ENCODE results near the gene SUMO3.

Gene SUMO3

GRCh38 chr21:44812640-44813039, 5.2 kb downstream of the SUMO3 start:
- H3K79me2 ChIP-seq (ENCODE audit: insufficient read depth, low read length), result peaks cover 63% of the 10 kb centered on the region

GRCh38 chr21:44810779-44811178, 7.1 kb downstream of the SUMO3 start:
- TF ChIP-seq CTCF (IDR thresholded peaks at IDR 0.05; ENCODE audit: insufficient read depth, low read length, poor library complexity, severe bottlenecking) (no peak), EZH2phosphoT487 (conservative IDR thresholded peaks at IDR 0.05; ENCODE audit: low read length) (no peak)
- peaks cover 47% of the 10 kb centered on the region for H3K79me2 ChIP-seq (ENCODE audit: insufficient read depth, low read length)
- H3K9ac ChIP-seq (ENCODE audit: low read length), result no peak overlapping the region
- H3K36me3 ChIP-seq (ENCODE audit: low read length), result no peaks in the 10 kb centered on the region
- H3K9me3 ChIP-seq (ENCODE audit: insufficient read depth, low read length), result no peaks in the 10 kb centered on the region
- no peak overlapping the region for H2AFZ ChIP-seq (ENCODE audit: low read depth, low read length, severe bottlenecking)
- H3K9me2 ChIP-seq (replicated peaks; ENCODE audit: insufficient read depth, low read length), result no peaks in the 10 kb centered on the region
- no peaks in the 10 kb centered on the region for H4K20me1 ChIP-seq (ENCODE audit: low read depth, low read length)
- H3F3A ChIP-seq (ENCODE audit: insufficient read depth), result no peaks in the 10 kb centered on the region
- no peaks in the 10 kb centered on the region for H3K27me3 ChIP-seq (ENCODE audit: low read length)
- H3K4me2 ChIP-seq (ENCODE audit: low read depth, low read length, poor library complexity, severe bottlenecking), result no peak overlapping the region
- H3K4me3 ChIP-seq (ENCODE audit: insufficient read depth, low read length, poor library complexity, severe bottlenecking), result no peak overlapping the region
- H3K27ac ChIP-seq (ENCODE audit: low read depth, low read length), result no peak overlapping the region

More at GRCh38 chr21:44812640-44813039, 5.2 kb downstream of the SUMO3 start:
- Histone ChIP-seq H3K36me3 (ENCODE audit: low read length) (no peaks in the 10 kb centered on the region), H3K9me2 (replicated peaks; ENCODE audit: insufficient read depth, low read length) (no peaks in the 10 kb centered on the region), H3F3A (ENCODE audit: insufficient read depth) (0 out of 2 replicates have a peak, but pooled peaks cover 3% of the 10 kb centered on the region), H3K4me2 (ENCODE audit: low read depth, low read length, poor library complexity, severe bottlenecking) (no peak overlapping the region), H4K20me1 (ENCODE audit: low read depth, low read length) (no peaks in the 10 kb centered on the region), H3K9me3 (ENCODE audit: insufficient read depth, low read length) (no peaks in the 10 kb centered on the region), H2AFZ (ENCODE audit: low read depth, low read length, severe bottlenecking) (no peak overlapping the region), H3K27me3 (ENCODE audit: low read length) (no peaks in the 10 kb centered on the region), H3K4me3 (ENCODE audit: insufficient read depth, low read length, poor library complexity, severe bottlenecking) (no peak overlapping the region), H3K27ac (ENCODE audit: low read depth, low read length) (no peak overlapping the region), H3K9ac (ENCODE audit: low read length) (no peak overlapping the region)
- no peak for TF ChIP-seq CTCF (IDR thresholded peaks at IDR 0.05; ENCODE audit: insufficient read depth, low read length, poor library complexity, severe bottlenecking)
- no peak for TF ChIP-seq EZH2phosphoT487 (conservative IDR thresholded peaks at IDR 0.05; ENCODE audit: low read length)

- Histone ChIP-seq H3K9me3 (ENCODE audit: insufficient read depth, low read length) (no peaks in the 10 kb centered on the region), H3K27ac (ENCODE audit: low read depth, low read length) (no peak overlapping the region), H2AFZ (ENCODE audit: low read depth, low read length, severe bottlenecking) (no peak overlapping the region), H3F3A (ENCODE audit: insufficient read depth) (0 out of 2 replicates have a peak, but pooled peaks cover 10% of the 10 kb centered on the region), H3K9me2 (replicated peaks; ENCODE audit: insufficient read depth, low read length) (no peaks in the 10 kb centered on the region), H3K4me3 (ENCODE audit: insufficient read depth, low read length, poor library complexity, severe bottlenecking) (no peak overlapping the region), H3K4me2 (ENCODE audit: low read depth, low read length, poor library complexity, severe bottlenecking) (no peak overlapping the region), H3K9ac (ENCODE audit: low read length) (no peak overlapping the region), H3K36me3 (ENCODE audit: low read length) (no peaks in the 10 kb centered on the region), H3K79me2 (ENCODE audit: insufficient read depth, low read length) (peaks cover 14% of the 10 kb centered on the region), H3K27me3 (ENCODE audit: low read length) (no peaks in the 10 kb centered on the region), H4K20me1 (ENCODE audit: low read depth, low read length) (no peaks in the 10 kb centered on the region)
- no peak for TF ChIP-seq EZH2phosphoT487 (conservative IDR thresholded peaks at IDR 0.05; ENCODE audit: low read length)
- TF ChIP-seq CTCF (IDR thresholded peaks at IDR 0.05; ENCODE audit: insufficient read depth, low read length, poor library complexity, severe bottlenecking), result no peak
Observed at GRCh38 chr21:44805859-44806258, 12.0 kb downstream of the SUMO3 start.
